SK-N-SH (cell line): ENCODE data around the gene PRR19. TPM values are rescaled to one million over a fixed set of nuclear protein-coding genes. Genes with fewer than 3 reads are reported as not detected.
A peak's percentile ranks its signal among the peaks of the same experiment; 100 is the strongest.

Source experiments
- CTCF ChIA-PET: fragments of 300-600, 350-600 bp; formaldehyde crosslinking; extraction: SDS; loops from one replicate; lab custom pipeline; 2021; lab: Yijun Ruan, JAX
- POLR2A ChIA-PET: fragments of 350-600 bp; sonication (Branson Sonifier 250); formaldehyde crosslinking; extraction: SDS; loops from one replicate; lab custom pipeline; 2020; ENCODE audit warnings: antibody characterized with exemption, inconsistent platforms; lab: Yijun Ruan, JAX
- DNase-seq: peaks from one replicate; pipeline ENCODE4 v3.0.0; 2012
- H2AFZ ChIP-seq: fragments of 200-600 bp; sonication (generic); 2 replicates; pipeline ENCODE4 v1.8.1; 2016; ENCODE audit warnings: antibody characterized with exemption, mild to moderate bottlenecking, low read depth
- H3F3A ChIP-seq: fragments of 200-600 bp; sonication (generic); replicated peaks from 2 replicates; pipeline ENCODE3; 2016; ENCODE audit warnings: antibody characterized with exemption, mild to moderate bottlenecking; ENCODE audit not compliant: insufficient read depth
- H3K27ac ChIP-seq, 2 experiments: fragments of 200-500 bp in 1 of 2; fragments of 200-600 bp in 1 of 2; sonication (Bioruptor generic) in 1 of 2; sonication (generic), shearing (Covaris generic) in 1 of 2; 2 replicates each; pipeline versions ENCODE4 v1.5.1 to v1.6.1; 2014 to 2016; ENCODE audit warnings: low read depth in 2 of 2, inconsistent platforms in 1 of 2, low read length in 1 of 2, mild to moderate bottlenecking in 1 of 2, mixed read lengths in 1 of 2
- H3K27me3 ChIP-seq: fragments of 200-600 bp; sonication (generic), shearing (Covaris generic); 2 replicates; pipeline ENCODE4 v1.6.1; 2016; ENCODE audit warnings: mixed run types; ENCODE audit not compliant: insufficient read depth
- H3K36me3 ChIP-seq, 2 experiments: fragments of 200-500 bp in 1 of 2; fragments of 200-600 bp in 1 of 2; sonication (Bioruptor generic) in 1 of 2; sonication (generic) in 1 of 2; replicated peaks in 1 of 2; 2 replicates each; pipeline versions ENCODE3 to v1.5.1; 2014 to 2016; ENCODE audit warnings: low read length in 1 of 2, mild to moderate bottlenecking in 1 of 2; ENCODE audit not compliant: insufficient read depth in 2 of 2, control insufficient read depth in 1 of 2
- H3K4me1 ChIP-seq, 2 experiments: fragments of 200-500 bp in 1 of 2; fragments of 200-600 bp in 1 of 2; sonication (Bioruptor generic) in 1 of 2; sonication (generic), shearing (Covaris generic) in 1 of 2; 2 replicates each; pipeline versions ENCODE4 v1.5.1 to v1.6.1; 2014 to 2016; ENCODE audit warnings: low read depth in 1 of 2, low read length in 1 of 2, mixed run types in 1 of 2; ENCODE audit not compliant: insufficient read depth in 2 of 2, control insufficient read depth in 1 of 2
- H3K4me2 ChIP-seq: fragments of 200-600 bp; sonication (generic), shearing (Covaris generic); 2 replicates; pipeline ENCODE4 v1.6.1; 2017; ENCODE audit warnings: mixed run types
- H3K4me3 ChIP-seq, 2 experiments: fragments of 200-500 bp in 1 of 2; fragments of 200-600 bp in 1 of 2; sonication (Bioruptor generic) in 1 of 2; sonication (generic), shearing (Covaris generic) in 1 of 2; 2 replicates each; pipeline versions ENCODE4 v1.5.1 to v1.8.1; 2014 to 2016; ENCODE audit warnings: low read depth in 2 of 2, inconsistent platforms in 1 of 2, low read length in 1 of 2, mild to moderate bottlenecking in 1 of 2, mixed read lengths in 1 of 2, moderate library complexity in 1 of 2
- H3K79me2 ChIP-seq: fragments of 200-600 bp; sonication (generic); 2 replicates; pipeline ENCODE4 v1.8.1; 2017; ENCODE audit warnings: mild to moderate bottlenecking; ENCODE audit not compliant: insufficient read depth
- H3K9ac ChIP-seq: fragments of 200-600 bp; sonication (generic); 2 replicates; pipeline ENCODE4 v1.6.1; 2017; ENCODE audit warnings: mixed run types
- H3K9me2 ChIP-seq: fragments of 200-600 bp; sonication (generic); 2 replicates; pipeline ENCODE4 v1.6.1; 2017; ENCODE audit warnings: mixed run types
- H3K9me3 ChIP-seq: fragments of 200-600 bp; sonication (generic); 2 replicates; pipeline ENCODE4 v1.6.1; 2017; ENCODE audit warnings: mixed run types, mild to moderate bottlenecking, moderate library complexity
- H4K20me1 ChIP-seq: fragments of 200-600 bp; sonication (generic); 2 replicates; pipeline ENCODE4 v1.6.1; 2017; ENCODE audit warnings: mild to moderate bottlenecking, mixed run types; ENCODE audit not compliant: insufficient read depth
- CHD2 ChIP-seq: fragments of 150-350 bp; IDR thresholded peaks from 2 replicates; pipeline ENCODE4 v1.6.1; 2018; ENCODE audit warnings: low read length; ENCODE audit not compliant: partially characterized antibody
- ELF1 ChIP-seq: IDR thresholded peaks from 2 replicates; pipeline ENCODE4 v1.4.0; 2012
- EZH2phosphoT487 ChIP-seq: fragments of 200-600 bp; sonication (generic); IDR thresholded peaks from 2 replicates; pipeline ENCODE4 v1.6.1; 2017; ENCODE audit warnings: low read depth, mixed run types, mild to moderate bottlenecking, antibody characterized with exemption, moderate library complexity, borderline replicate concordance
- FOXJ3 ChIP-seq: sonication (generic); formaldehyde crosslinking; IDR thresholded peaks from 2 replicates; pipeline ENCODE4 v1.5.1; 2020; ENCODE audit warnings: mild to moderate bottlenecking, missing genetic modification reagents
- GATA2 ChIP-seq: sonication (generic); formaldehyde crosslinking; IDR thresholded peaks from 2 replicates; pipeline ENCODE4 v1.5.0; 2020; ENCODE audit warnings: mild to moderate bottlenecking, missing genetic modification reagents
- IRF3 ChIP-seq: fragments of 150-350 bp; IDR thresholded peaks from 2 replicates; pipeline ENCODE4 v1.6.1; 2016; ENCODE audit warnings: mild to moderate bottlenecking, low read depth, low read length
- JUND ChIP-seq: IDR thresholded peaks from 2 replicates; pipeline ENCODE4 v1.4.0; 2012
- MEF2A ChIP-seq: IDR thresholded peaks from 2 replicates; pipeline ENCODE4 v1.4.0; 2012; ENCODE audit warnings: low read depth, borderline replicate concordance
- MXI1 ChIP-seq: IDR thresholded peaks from 2 replicates; pipeline ENCODE4 v1.6.1; 2012; ENCODE audit warnings: mild to moderate bottlenecking, low read depth, low read length, improper control_type of control experiment
- NFIC ChIP-seq: IDR thresholded peaks from 2 replicates; pipeline ENCODE4 v1.4.0; 2012; ENCODE audit warnings: borderline replicate concordance
- NRF1 ChIP-seq: IDR thresholded peaks from 2 replicates; pipeline ENCODE4 v1.6.1; 2012; ENCODE audit warnings: low read depth, mild to moderate bottlenecking, low read length
- RAD21 ChIP-seq: IDR thresholded peaks from 2 replicates; pipeline ENCODE4 v1.6.1; 2012; ENCODE audit warnings: mild to moderate bottlenecking, low read length
- RFX5 ChIP-seq: IDR thresholded peaks from 2 replicates; pipeline ENCODE4 v1.6.1; 2012; ENCODE audit warnings: mild to moderate bottlenecking, improper control_type of control experiment, low read length
- RXRA ChIP-seq: IDR thresholded peaks from 2 replicates; pipeline ENCODE4 v1.4.0; 2012; ENCODE audit warnings: low read depth, mild to moderate bottlenecking, borderline replicate concordance
- SIN3A ChIP-seq: IDR thresholded peaks from 2 replicates; pipeline ENCODE4 v1.6.1; 2012; ENCODE audit warnings: low read depth, mild to moderate bottlenecking, low read length, moderate library complexity, borderline replicate concordance
- SMC3 ChIP-seq: IDR thresholded peaks from 2 replicates; pipeline ENCODE4 v1.6.1; 2012; ENCODE audit warnings: low read depth, low read length, improper control_type of control experiment
- TAF1 ChIP-seq: IDR thresholded peaks from 2 replicates; pipeline ENCODE4 v1.6.1; 2012; ENCODE audit warnings: low read depth, mild to moderate bottlenecking, low read length, moderate library complexity, borderline replicate concordance
- TEAD4 ChIP-seq: IDR thresholded peaks from 2 replicates; pipeline ENCODE4 v1.4.0; 2012; ENCODE audit warnings: mild to moderate bottlenecking, borderline replicate concordance; ENCODE audit not compliant: insufficient read depth
- YY1 ChIP-seq: IDR thresholded peaks from 2 replicates; pipeline ENCODE4 v1.4.0; 2012; ENCODE audit warnings: low read depth, mild to moderate bottlenecking
- ZBTB33 ChIP-seq: IDR thresholded peaks from 2 replicates; pipeline ENCODE4 v1.4.0; 2012; ENCODE audit warnings: low read depth, borderline replicate concordance
- WGBS: methylation state at CpG from one replicate; pipeline ENCODE4 v1.1.6; 2017; ENCODE audit warnings: low lambda C conversion rate; 5-methylcytosine and 5-hydroxymethylcytosine counted together
- polyA plus RNA-seq, 3 experiments: library from polyadenylated mRNA; depleted of rRNA; stranded (reverse); fragments of >200 nt; gene quantifications; 2 replicates each; pipeline ENCODE4 v1.2.3, GENCODE V29; 2012
- TF ChIP-seq, protein P1 (sequence below): IDR thresholded peaks from 2 replicates; pipeline ENCODE4; 2012

The PRR19 gene
- polyA plus RNA-seq, 1 of the 3 experiments (the other 2 are of a cell fraction), result 1.3 TPM

DNA sequence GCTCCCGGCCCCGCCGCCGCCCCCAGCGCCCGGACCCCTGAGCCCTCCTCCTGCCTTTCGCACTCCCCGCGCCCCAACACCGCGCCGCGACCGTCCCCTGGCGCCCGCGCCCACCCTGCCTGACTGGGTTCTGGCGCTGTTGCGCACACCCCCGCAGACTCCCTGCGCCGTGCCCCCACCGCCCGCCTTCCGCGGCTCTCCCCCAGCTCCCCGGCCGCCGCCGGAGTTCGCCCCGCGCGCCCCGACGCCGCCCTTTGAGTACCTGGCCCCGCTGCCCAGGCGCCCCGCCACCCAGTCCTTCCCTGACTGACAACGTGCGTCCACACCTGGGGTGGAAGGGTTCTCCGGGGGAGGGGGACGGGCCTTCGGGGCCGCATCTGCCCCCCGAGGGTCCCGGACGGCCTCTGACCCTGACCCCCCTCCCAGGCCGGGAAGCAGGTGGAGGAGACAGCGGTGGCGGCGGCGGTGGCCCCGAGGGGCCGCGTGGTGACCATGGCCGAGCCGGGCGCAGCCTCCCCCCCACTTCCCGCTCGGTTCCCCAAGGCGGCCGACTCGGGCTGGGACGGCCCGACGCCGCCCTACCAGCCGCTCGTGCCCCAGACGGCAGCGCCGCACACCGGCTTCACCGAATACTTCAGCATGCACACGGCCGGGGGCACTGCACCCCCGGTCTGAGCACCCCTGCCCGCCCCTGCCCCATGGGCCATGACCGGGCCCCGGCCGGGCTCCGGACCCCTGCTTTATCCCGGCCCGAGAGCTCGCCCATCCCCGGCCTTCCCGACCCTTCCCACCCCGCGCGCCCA is 22.1 kb downstream of the PRR19 start:
- Histone ChIP-seq H3K4me2 (no peak overlapping the region), H3K9me3 (no peaks in the 10 kb centered on the region), H2AFZ (no peak overlapping the region), H4K20me1 (no peaks in the 10 kb centered on the region; the same call in 1 of the 2 replicates), H3K4me3 (no peak overlapping the region), H3K27me3 (no peaks in the 10 kb centered on the region), H3K9ac (no peak overlapping the region), H3K79me2 (peaks cover 35% of the 10 kb centered on the region), H3K4me1 (peaks cover 8 to 16% of the 10 kb centered on the region in 2 experiments; a peak in 1 of 4 replicates), H3F3A (no peaks in the 10 kb centered on the region), H3K9me2 (no peaks in the 10 kb centered on the region), H3K27ac (no peak overlapping the region), H3K36me3 (no peaks in the 10 kb centered on the region)
- ChIA-PET POLR2A (no interaction called here), CTCF (interaction anchor here (1.6 to 1.9 kb wide), 3 partner anchors 12 to 28 kb away, joined by 4 read pairs; partner anchors contain the start of genes PAFAH1B3 and PRR19)
- TF ChIP-seq FOXJ3 (CRISPR knock-in tag) (no peak), GATA2 (no peak), ELF1 (no peak), MEF2A (no peak), IRF3 (no peak), SMC3 (no peak), RAD21 (no peak), JUND (no peak), NRF1 (no peak), MXI1 (no peak), CHD2 (no peak), RFX5 (no peak)
- DNase-seq, result peak; percentile 54
- 79% methylated on average over 74 of the region's 92 CpGs for whole genome bisulfite sequencing

GRCh38 chr19:42324655-42325307 is 22.8 kb downstream of the PRR19 start:
- TF ChIP-seq ELF1 (no peak), EZH2phosphoT487 (no peak), JUND (no peak), GATA2 (no peak), TEAD4 (no peak), NFIC (no peak), ZBTB33 (no peak), RXRA (no peak), SMC3 (no peak), MXI1 (no peak), SIN3A (no peak; the same call in 1 of the 2 replicates), TAF1 (no peak), YY1 (no peak), RAD21 (no peak; the same call in 1 of the 2 replicates)
- TF ChIP-seq, protein P1, sequence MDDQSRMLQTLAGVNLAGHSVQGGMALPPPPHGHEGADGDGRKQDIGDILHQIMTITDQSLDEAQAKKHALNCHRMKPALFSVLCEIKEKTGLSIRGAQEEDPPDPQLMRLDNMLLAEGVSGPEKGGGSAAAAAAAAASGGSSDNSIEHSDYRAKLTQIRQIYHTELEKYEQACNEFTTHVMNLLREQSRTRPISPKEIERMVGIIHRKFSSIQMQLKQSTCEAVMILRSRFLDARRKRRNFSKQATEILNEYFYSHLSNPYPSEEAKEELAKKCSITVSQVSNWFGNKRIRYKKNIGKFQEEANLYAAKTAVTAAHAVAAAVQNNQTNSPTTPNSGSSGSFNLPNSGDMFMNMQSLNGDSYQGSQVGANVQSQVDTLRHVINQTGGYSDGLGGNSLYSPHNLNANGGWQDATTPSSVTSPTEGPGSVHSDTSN, result no peak
- Histone ChIP-seq H3K27me3 (no peaks in the 10 kb centered on the region), H3K9me2 (no peaks in the 10 kb centered on the region), H3K79me2 (peaks cover 36% of the 10 kb centered on the region), H3K4me3 (peak overlapping the region; percentile 14 to 99; a peak in 2 of 4 replicates), H3K9ac (no peak overlapping the region), H2AFZ (peak overlapping the region; percentile 96), H4K20me1 (no peaks in the 10 kb centered on the region; the same call in 1 of the 2 replicates), H3F3A (no peaks in the 10 kb centered on the region), H3K36me3 (no peaks in the 10 kb centered on the region), H3K4me2 (peak overlapping the region; percentile 68), H3K9me3 (no peaks in the 10 kb centered on the region), H3K27ac (peak overlapping the region in 1 of 2 experiments; percentile 36; a peak in 1 of 4 replicates), H3K4me1 (peaks cover 8 to 16% of the 10 kb centered on the region in 2 experiments; a peak in 1 of 4 replicates)
- WGBS, result 26% methylated on average over 28 of the region's 38 CpGs
- ChIA-PET POLR2A (no interaction called here), CTCF (interaction anchor here (1.6 kb wide), 1 partner anchor 28 kb away, joined by 4 read pairs; no protein-coding TSS in a partner anchor)
- DNase-seq, result no peak
